Measurements from ENCODE around the gene TRIO.

DNA sequence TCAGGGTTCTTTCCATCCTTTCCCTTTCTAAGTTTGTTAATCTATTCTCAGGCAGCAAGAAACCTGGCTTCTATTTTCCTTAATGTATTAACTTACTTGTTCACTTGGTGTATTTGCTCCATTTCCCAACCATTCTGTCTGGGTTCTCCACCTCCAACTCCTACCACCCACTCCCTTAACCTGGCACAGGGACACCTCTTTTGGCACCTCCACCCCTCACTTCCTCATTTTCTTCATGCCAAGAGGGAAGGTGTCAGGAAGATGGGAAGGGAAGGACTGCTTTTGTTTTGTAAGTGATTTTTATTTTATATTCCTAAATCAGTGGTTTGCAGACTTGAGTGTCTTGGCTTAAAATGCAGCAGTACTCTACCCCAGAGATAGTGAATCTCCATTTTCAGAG is 166.1 kb downstream of the TRIO start:
- TF ChIP-seq POLR2A (IDR thresholded peaks at IDR 0.05; ENCODE audit: low read depth), result no peak
- TF ChIP-seq, protein P1, sequence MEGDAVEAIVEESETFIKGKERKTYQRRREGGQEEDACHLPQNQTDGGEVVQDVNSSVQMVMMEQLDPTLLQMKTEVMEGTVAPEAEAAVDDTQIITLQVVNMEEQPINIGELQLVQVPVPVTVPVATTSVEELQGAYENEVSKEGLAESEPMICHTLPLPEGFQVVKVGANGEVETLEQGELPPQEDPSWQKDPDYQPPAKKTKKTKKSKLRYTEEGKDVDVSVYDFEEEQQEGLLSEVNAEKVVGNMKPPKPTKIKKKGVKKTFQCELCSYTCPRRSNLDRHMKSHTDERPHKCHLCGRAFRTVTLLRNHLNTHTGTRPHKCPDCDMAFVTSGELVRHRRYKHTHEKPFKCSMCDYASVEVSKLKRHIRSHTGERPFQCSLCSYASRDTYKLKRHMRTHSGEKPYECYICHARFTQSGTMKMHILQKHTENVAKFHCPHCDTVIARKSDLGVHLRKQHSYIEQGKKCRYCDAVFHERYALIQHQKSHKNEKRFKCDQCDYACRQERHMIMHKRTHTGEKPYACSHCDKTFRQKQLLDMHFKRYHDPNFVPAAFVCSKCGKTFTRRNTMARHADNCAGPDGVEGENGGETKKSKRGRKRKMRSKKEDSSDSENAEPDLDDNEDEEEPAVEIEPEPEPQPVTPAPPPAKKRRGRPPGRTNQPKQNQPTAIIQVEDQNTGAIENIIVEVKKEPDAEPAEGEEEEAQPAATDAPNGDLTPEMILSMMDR (IDR thresholded peaks at IDR 0.05), result no peak
- no peak for TF ChIP-seq POLR2AphosphoS5 (IDR thresholded peaks at IDR 0.05)
- TF ChIP-seq EP300 (IDR thresholded peaks at IDR 0.05), result no peak
